ENCODE measurements around the gene SPINT1. TPM values are rescaled to one million over a fixed set of nuclear protein-coding genes. Genes with fewer than 3 reads are reported as not detected.
A peak's percentile ranks its signal among the peaks of the same experiment; 100 is the strongest.

Gene SPINT1
- 4.2 TPM for total RNA-seq

- no peaks in the 10 kb centered on the region for H3K9me3 ChIP-seq (ENCODE audit: low read depth, low read length)
- H3K27me3 ChIP-seq (ENCODE audit: insufficient read depth, low read length) = peaks cover 10% of the 10 kb centered on the region
- H3K4me3 ChIP-seq (ENCODE audit: low read length) = peak within 1 kb of the TSS; percentile 49
- H3K4me1 ChIP-seq (ENCODE audit: insufficient read depth, low read length) = peaks cover 43% of the 10 kb centered on the region
These were observed at the start of gene SPINT1 for GRCh38 chr15:40843885-40844695. SPINT1 (plus strand) TSS chr15:40844048; CDS start chr15:40844555, 507 bp downstream.

DNA sequence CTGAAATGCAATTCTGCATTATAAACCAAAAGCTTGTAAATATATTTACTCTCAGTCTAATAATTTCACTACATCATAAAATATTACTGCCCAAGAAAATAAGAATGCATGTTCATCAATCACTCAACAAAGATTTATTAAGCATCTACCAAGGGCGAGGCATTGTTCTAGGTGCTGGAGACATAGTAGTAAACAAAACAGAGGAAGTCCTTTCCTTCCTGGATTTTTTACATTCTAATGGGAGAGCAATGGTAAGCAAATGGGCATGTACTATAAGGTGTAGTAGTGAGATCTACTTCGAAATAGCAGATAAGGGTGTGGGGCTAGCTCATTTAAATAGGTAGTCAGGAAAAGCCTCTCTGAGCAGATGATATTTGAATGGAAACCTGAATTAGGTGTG lies 47.8 kb upstream of the SPINT1 start:
- Histone ChIP-seq H3K4me1 (ENCODE audit: insufficient read depth, low read length) (peaks cover 14% of the 10 kb centered on the region), H3K9me3 (ENCODE audit: low read depth, low read length) (no peaks in the 10 kb centered on the region), H3K4me3 (ENCODE audit: low read length) (no peak overlapping the region), H3K27me3 (ENCODE audit: insufficient read depth, low read length) (no peaks in the 10 kb centered on the region)

DNA sequence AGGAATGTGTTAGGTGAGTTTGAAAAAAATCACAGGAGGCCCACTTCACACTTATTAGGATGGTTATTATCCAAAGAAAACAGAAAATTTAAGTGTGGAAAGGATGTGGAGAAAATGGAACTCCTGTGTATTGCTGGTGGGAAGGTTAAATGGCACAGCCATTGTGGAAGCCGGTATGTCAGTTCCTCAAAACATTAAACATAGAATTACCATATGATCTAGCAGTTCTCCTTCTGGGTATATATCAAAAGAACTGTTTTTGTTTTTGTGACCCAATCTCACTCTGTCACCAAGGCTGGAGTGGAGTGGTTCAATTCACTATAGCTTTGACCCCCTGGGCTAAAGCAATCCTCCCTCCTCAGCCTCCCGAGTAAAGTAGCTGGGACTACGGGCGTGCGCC lies 47.3 kb upstream of the SPINT1 start:
- Histone ChIP-seq H3K27me3 (ENCODE audit: insufficient read depth, low read length) (no peaks in the 10 kb centered on the region), H3K4me3 (ENCODE audit: low read length) (no peak overlapping the region), H3K4me1 (ENCODE audit: insufficient read depth, low read length) (peaks cover 14% of the 10 kb centered on the region), H3K9me3 (ENCODE audit: low read depth, low read length) (no peaks in the 10 kb centered on the region)

DNA sequence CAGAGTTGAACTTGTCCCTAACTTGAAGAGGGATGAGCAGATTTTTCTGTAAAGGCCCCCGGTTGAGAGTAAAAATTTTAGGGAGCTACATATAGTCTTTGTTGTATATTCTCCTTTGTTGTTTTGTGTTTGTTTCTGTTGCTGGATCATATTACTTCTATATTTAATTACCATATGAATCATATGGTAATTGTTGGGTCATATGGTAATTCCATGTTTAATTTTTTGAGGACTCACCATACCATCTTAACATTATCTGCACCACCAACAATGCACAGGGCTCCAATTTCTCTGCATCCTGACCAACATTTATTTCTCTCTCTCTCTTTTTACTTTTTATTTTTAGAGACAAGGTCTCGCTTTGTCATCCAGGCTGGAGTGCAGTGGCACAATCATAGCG lies 44.3 kb upstream of the SPINT1 start:
- Histone ChIP-seq H3K9me3 (ENCODE audit: low read depth, low read length) (no peaks in the 10 kb centered on the region), H3K4me3 (ENCODE audit: low read length) (no peak overlapping the region), H3K4me1 (ENCODE audit: insufficient read depth, low read length) (peaks cover 14% of the 10 kb centered on the region), H3K27me3 (ENCODE audit: insufficient read depth, low read length) (no peaks in the 10 kb centered on the region)

GRCh38 chr15:40803076-40803475 lies 40.8 kb upstream of the SPINT1 start:
- H3K27me3 ChIP-seq (ENCODE audit: insufficient read depth, low read length) = no peaks in the 10 kb centered on the region
- no peaks in the 10 kb centered on the region for H3K9me3 ChIP-seq (ENCODE audit: low read depth, low read length)
- H3K4me1 ChIP-seq (ENCODE audit: insufficient read depth, low read length) = peaks cover 15% of the 10 kb centered on the region
- no peak overlapping the region for H3K4me3 ChIP-seq (ENCODE audit: low read length)

- H3K4me3 ChIP-seq (ENCODE audit: low read length) = no peak overlapping the region
- no peaks in the 10 kb centered on the region for H3K9me3 ChIP-seq (ENCODE audit: low read depth, low read length)
- H3K27me3 ChIP-seq (ENCODE audit: insufficient read depth, low read length) = no peaks in the 10 kb centered on the region
- peaks cover 21% of the 10 kb centered on the region for H3K4me1 ChIP-seq (ENCODE audit: insufficient read depth, low read length)
These were observed 40.2 kb upstream of the SPINT1 start for GRCh38 chr15:40803688-40804087.

DNA sequence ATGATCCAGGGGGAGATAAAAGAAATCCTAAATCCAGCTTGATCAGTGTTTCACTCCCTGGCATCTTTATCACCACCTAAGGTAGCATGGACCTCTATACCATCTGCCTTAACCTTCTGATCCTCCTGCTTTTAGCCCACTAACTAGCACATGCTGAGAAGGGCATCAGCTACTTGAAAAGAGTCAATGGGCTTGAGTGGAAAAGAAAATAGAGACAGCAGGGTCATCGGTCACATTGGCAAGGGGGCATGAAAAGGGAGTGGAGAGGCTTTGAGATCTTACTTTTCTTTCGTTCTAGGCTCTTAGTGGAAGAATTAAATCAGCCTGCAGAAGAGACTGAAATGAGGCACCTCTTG lies 37.2 kb upstream of the SPINT1 start:
- peaks cover 23% of the 10 kb centered on the region for H3K4me1 ChIP-seq (ENCODE audit: insufficient read depth, low read length)
- H3K4me3 ChIP-seq (ENCODE audit: low read length) = peak overlapping the region; percentile 98
- H3K9me3 ChIP-seq (ENCODE audit: low read depth, low read length) = no peaks in the 10 kb centered on the region

DNA sequence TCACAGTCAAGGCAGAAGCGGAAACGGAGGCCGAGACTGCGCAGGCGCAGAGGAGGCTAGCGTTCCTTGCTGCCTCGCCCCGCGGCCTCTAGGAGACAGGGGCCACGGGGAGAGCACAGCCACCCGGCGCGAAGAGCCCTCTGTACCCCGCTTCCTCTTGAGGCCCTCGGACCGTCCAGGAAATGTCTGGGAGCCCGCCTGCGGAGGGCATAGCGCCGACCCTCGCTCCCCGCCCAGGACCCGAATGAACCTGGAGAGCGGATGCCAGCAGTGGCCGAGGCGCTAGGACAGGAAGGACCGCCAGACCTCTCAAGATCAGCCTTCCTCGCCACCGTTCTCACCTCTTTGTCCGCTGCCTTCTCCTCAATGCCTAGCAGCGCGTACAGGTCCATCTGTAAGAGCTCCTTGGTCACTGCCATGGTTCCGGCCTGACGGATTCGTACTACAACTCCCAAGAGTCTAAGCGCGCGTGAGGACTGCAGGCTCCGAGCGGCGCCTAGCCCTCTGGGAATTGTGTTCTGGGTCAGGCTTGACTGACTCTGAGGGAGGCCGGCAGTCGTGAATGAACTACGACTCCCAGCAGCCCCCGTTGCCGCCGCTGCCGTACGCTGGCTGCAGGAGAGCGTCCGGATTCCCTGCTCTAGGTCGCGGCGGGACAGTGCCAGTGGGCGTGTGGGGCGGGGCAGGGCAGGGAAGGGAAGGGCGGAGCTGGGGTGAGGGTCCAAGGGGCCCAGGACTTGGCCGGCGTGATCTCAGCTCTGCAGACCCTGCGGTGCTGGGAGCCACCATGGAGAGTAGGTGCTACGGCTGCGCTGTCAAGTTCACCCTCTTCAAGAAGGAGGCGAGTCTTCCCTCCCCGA lies 36.6 kb upstream of the SPINT1 start, which contains the start of the genes DNAJC17 and ZFYVE19:
TSS of gene DNAJC17 (minus strand) at position 446 of the 860 bp plus-strand sequence. CDS start at position 419, 27 bp downstream.
TSS of gene ZFYVE19 (plus strand) at position 62 of the 860 bp plus-strand sequence. CDS start at position 563, 501 bp downstream.
- H3K4me1 ChIP-seq (ENCODE audit: insufficient read depth, low read length) = peaks cover 23% of the 10 kb centered on the region
- H3K9me3 ChIP-seq (ENCODE audit: low read depth, low read length) = no peaks in the 10 kb centered on the region
- H3K4me3 ChIP-seq (ENCODE audit: low read length) = peak within 1 kb of the TSS; percentile 98
- H3K27me3 ChIP-seq (ENCODE audit: insufficient read depth, low read length) = no peaks in the 10 kb centered on the region

More for the DNA sequence above, 37.2 kb upstream of the SPINT1 start:
- no peaks in the 10 kb centered on the region for H3K27me3 ChIP-seq (ENCODE audit: insufficient read depth, low read length)

- Histone ChIP-seq H3K4me3 (ENCODE audit: low read length) (peak overlapping the region; percentile 98), H3K9me3 (ENCODE audit: low read depth, low read length) (no peaks in the 10 kb centered on the region), H3K27me3 (ENCODE audit: insufficient read depth, low read length) (no peaks in the 10 kb centered on the region), H3K4me1 (ENCODE audit: insufficient read depth, low read length) (peaks cover 23% of the 10 kb centered on the region)
These were observed 35.9 kb upstream of the SPINT1 start for GRCh38 chr15:40807888-40808461.

- Histone ChIP-seq H3K9me3 (ENCODE audit: low read depth, low read length) (no peaks in the 10 kb centered on the region), H3K4me1 (ENCODE audit: insufficient read depth, low read length) (peaks cover 23% of the 10 kb centered on the region), H3K4me3 (ENCODE audit: low read length) (no peak overlapping the region), H3K27me3 (ENCODE audit: insufficient read depth, low read length) (no peaks in the 10 kb centered on the region)
These were observed 34.9 kb upstream of the SPINT1 start for GRCh38 chr15:40808861-40809450.

DNA sequence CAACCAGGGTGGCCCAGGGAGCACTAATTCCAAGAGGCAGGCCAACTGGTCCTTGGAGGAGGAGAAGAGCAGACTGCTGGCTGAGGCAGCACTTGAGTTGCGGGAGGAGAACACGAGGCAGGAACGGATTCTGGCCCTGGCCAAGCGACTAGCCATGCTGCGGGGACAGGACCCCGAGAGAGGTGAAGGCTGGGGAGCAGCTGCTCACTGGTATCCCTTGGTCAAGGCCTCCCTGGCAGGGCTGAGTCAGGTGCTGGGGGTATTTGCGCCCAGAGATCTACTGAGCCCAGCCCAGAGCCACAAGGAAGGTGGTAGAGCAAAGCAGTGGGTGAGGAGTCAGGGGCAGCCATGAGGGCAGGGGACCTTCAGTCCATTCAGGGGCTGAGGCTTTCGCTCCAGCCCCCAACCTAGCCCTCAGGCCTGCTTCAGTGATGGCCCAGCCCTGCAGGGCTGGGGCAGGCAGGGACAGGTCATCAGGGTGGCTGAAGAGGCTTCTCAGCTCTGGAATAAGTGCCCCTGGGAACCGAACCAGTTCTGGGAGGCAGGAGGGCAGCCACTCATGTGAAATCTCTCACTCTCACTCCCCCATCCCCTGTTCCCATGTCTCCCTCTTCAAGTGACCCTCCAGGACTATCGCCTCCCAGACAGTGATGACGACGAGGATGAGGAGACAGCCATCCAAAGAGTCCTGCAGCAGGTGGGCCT lies 31.0 kb upstream of the SPINT1 start:
- H3K4me3 ChIP-seq (ENCODE audit: low read length) = no peak overlapping the region
- no peaks in the 10 kb centered on the region for H3K9me3 ChIP-seq (ENCODE audit: low read depth, low read length)
- peaks cover 10% of the 10 kb centered on the region for H3K4me1 ChIP-seq (ENCODE audit: insufficient read depth, low read length)
- no peaks in the 10 kb centered on the region for H3K27me3 ChIP-seq (ENCODE audit: insufficient read depth, low read length)

DNA sequence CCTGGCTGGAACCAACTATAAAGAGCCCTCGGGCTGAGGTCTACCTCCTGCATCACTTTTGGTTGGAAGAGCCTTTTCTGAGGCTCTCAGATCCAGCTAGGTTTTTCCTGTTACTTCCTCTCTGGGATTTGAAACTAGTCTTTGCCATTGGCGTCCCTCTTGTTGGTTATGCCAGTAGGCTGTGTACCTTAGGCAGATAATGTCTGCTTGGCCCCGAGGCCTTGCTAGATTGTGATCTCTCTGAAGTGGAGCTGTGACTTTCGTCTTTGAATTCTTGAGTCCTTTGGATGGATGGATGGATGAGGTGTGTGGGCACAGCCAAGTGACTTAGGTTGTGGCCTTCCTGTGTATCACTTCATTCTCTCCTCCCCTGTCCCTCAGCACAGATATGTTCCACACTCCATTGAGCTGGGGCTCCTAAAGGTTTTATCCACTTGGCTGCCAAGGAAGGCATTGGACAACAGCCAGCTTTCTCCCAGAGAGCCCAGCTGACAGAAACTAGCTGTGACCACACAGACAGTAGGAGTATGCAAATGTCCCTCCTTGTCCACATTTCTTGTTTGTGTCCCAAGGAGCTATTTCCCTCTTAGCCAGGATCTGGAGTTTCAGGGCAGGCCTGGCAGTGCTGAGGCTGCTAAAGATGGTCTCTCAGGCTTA lies 28.7 kb upstream of the SPINT1 start:
- H3K4me3 ChIP-seq (ENCODE audit: low read length) = no peak overlapping the region
- H3K4me1 ChIP-seq (ENCODE audit: insufficient read depth, low read length) = no peaks in the 10 kb centered on the region
- no peaks in the 10 kb centered on the region for H3K9me3 ChIP-seq (ENCODE audit: low read depth, low read length)
- H3K27me3 ChIP-seq (ENCODE audit: insufficient read depth, low read length) = no peaks in the 10 kb centered on the region

DNA sequence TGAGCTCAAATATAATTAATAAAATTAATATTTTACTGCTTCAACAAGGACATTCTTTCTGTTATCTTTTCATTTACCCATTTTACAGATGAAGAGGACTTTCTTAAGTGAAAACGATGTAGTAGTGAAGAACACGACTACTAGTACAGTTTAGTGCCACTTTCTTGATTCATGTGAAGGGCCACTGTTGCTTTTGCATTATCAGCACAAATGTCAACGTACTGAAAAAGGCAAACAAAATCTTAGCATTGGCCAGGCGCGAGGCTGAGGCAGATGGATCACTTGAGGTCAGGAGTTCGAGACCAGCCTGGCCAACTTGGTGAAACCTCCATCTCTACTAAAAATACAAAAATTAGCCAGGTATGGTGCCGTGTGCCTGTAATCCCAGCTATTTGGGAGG lies 24.8 kb upstream of the SPINT1 start:
- H3K4me3 ChIP-seq (ENCODE audit: low read length) = no peak overlapping the region

DNA sequence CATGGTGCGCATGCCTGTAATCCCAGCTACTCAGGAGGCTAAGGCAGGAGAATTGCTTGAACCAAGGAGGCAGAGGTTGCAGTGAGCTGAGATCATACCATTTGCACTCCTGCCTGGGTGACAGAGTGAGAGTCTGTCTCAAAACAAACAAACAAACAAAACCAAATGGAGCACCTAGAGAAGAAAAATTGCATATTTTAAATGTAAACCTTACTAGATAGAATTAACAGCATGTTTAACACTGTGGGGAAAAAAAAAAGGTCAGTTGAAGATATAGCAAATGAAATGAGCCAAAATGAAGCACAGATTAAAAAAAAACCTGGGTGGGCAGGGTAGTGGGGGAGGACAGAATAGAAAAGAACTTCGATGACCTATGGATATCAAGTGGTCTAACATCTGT lies 22.7 kb upstream of the SPINT1 start:
- H3K4me1 ChIP-seq (ENCODE audit: insufficient read depth, low read length) = no peaks in the 10 kb centered on the region
- H3K27me3 ChIP-seq (ENCODE audit: insufficient read depth, low read length) = no peaks in the 10 kb centered on the region
- no peaks in the 10 kb centered on the region for H3K9me3 ChIP-seq (ENCODE audit: low read depth, low read length)
- no peak overlapping the region for H3K4me3 ChIP-seq (ENCODE audit: low read length)

More for the DNA sequence above, 24.8 kb upstream of the SPINT1 start:
- Histone ChIP-seq H3K9me3 (ENCODE audit: low read depth, low read length) (no peaks in the 10 kb centered on the region), H3K27me3 (ENCODE audit: insufficient read depth, low read length) (no peaks in the 10 kb centered on the region), H3K4me1 (ENCODE audit: insufficient read depth, low read length) (no peaks in the 10 kb centered on the region)

Measured in mononuclear cell (primary cell).